ENCODE measurements around the gene PCDHGB6.
"Not testable (repeated sequence)": the region's sequence is repeated elsewhere in the genome, so short reads cannot be mapped to it uniquely, and the experiment has no call there.

The PCDHGB6 gene

GRCh38 chr5:141411575-141411974 lies 3.8 kb downstream of the PCDHGB6 start:
- H3K4me3 ChIP-seq (ENCODE audit: low read depth, low read length) = no peak overlapping the region
- no peak for DNase-seq (ENCODE audit: low read depth)
- TF ChIP-seq CTCF (IDR thresholded peaks at IDR 0.05; ENCODE audit: low read depth, low read length) (no peak), MAX (IDR thresholded peaks at IDR 0.05; ENCODE audit: low read depth, low read length) (no peak), POLR2A (IDR thresholded peaks at IDR 0.05; ENCODE audit: extremely low read depth, insufficient read length) (no peak), MYC (IDR thresholded peaks at IDR 0.05; ENCODE audit: low read depth, low read length) (no peak)

GRCh38 chr5:141412854-141413539 lies 5.2 kb downstream of the PCDHGB6 start, which contains the start of gene PCDHGA10:
Gene PCDHGA10 (plus strand): TSS chr5:141412987. CDS start chr5:141413176, 189 bp downstream.
- DNase-seq (ENCODE audit: low read depth) = peak; percentile 82
- H3K4me3 ChIP-seq (ENCODE audit: low read depth, low read length) = peak within 1 kb of the TSS; percentile 64
- peak; percentile 85 for TF ChIP-seq CTCF (IDR thresholded peaks at IDR 0.05; ENCODE audit: low read depth, low read length)
- no peak for TF ChIP-seq POLR2A (IDR thresholded peaks at IDR 0.05; ENCODE audit: extremely low read depth, insufficient read length)

GRCh38 chr5:141413540-141414069 lies 5.8 kb downstream of the PCDHGB6 start:
- DNase-seq (ENCODE audit: low read depth) = no peak
- peak overlapping the region; percentile 64 for H3K4me3 ChIP-seq (ENCODE audit: low read depth, low read length)
- TF ChIP-seq POLR2A (IDR thresholded peaks at IDR 0.05; ENCODE audit: extremely low read depth, insufficient read length) = no peak
- TF ChIP-seq MYC (IDR thresholded peaks at IDR 0.05; ENCODE audit: low read depth, low read length) = no peak
- no peak for TF ChIP-seq CTCF (IDR thresholded peaks at IDR 0.05; ENCODE audit: low read depth, low read length)
- TF ChIP-seq MAX (IDR thresholded peaks at IDR 0.05; ENCODE audit: low read depth, low read length) = no peak

- H3K4me3 ChIP-seq (ENCODE audit: low read depth, low read length); DNase-seq (ENCODE audit: low read depth): not testable (repeated sequence)
Observed at GRCh38 chr5:141414548-141415274, 6.9 kb downstream of the PCDHGB6 start.

- not testable (repeated sequence) for DNase-seq (ENCODE audit: low read depth); H3K4me3 ChIP-seq (ENCODE audit: low read depth, low read length)
Observed at GRCh38 chr5:141415275-141415618, 7.4 kb downstream of the PCDHGB6 start.

- peak; percentile 82 for TF ChIP-seq CTCF (IDR thresholded peaks at IDR 0.05; ENCODE audit: low read depth, low read length)
- peak; percentile 81 for DNase-seq (ENCODE audit: low read depth)
- peak within 1 kb of the TSS; percentile 11 for H3K4me3 ChIP-seq (ENCODE audit: low read depth, low read length)
Observed at GRCh38 chr5:141417494-141418172, 9.8 kb downstream of the PCDHGB6 start, which contains the start of gene PCDHGB7. Gene PCDHGB7 (plus strand): TSS chr5:141417677. CDS start chr5:141417860, 183 bp downstream.
